ENCODE data around the gene ZFYVE27. TPM values are rescaled to one million over a fixed set of nuclear protein-coding genes. Genes with fewer than 3 reads are reported as not detected.

The ZFYVE27 gene
- total RNA-seq, 2 donors from 2014 or later = 24.8 to 25.5 TPM

DNA sequence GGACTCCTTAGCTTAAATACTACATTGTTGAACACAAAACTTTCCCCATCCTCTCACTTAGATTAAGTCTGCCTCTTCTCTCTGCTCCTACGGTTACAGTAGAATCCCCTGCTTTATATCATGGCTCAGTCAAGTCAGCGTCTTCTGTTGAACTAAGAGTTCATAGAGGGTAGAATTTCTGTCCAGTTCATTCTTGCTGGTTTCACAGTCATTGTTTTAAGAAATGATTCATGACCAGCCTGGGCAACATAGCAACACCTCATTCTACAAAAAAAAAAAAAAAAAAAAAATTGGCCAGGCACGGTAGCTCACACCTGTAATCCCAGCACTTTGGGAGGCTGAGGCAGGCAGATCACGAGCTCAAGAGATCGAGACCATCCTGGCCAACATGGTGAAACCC, 3.7 kb upstream of the ZFYVE27 start:
- Histone ChIP-seq H3K36me3 (no peaks in the 10 kb centered on the region), H3K4me3 (no peak overlapping the region), H3K4me1 (ENCODE audit: control insufficient read depth in 1 of 2, low read depth in 2 of 2) (peaks cover 7 to 16% of the 10 kb centered on the region in 2 donors), H3K27ac (no peak overlapping the region), H3K9me3 (no peaks in the 10 kb centered on the region), H3K27me3 (replicated peaks; ENCODE audit: insufficient read depth) (no peaks in the 10 kb centered on the region)
- DNase-seq (ENCODE audit: low spot score) = no peak
- TF ChIP-seq, protein P1, sequence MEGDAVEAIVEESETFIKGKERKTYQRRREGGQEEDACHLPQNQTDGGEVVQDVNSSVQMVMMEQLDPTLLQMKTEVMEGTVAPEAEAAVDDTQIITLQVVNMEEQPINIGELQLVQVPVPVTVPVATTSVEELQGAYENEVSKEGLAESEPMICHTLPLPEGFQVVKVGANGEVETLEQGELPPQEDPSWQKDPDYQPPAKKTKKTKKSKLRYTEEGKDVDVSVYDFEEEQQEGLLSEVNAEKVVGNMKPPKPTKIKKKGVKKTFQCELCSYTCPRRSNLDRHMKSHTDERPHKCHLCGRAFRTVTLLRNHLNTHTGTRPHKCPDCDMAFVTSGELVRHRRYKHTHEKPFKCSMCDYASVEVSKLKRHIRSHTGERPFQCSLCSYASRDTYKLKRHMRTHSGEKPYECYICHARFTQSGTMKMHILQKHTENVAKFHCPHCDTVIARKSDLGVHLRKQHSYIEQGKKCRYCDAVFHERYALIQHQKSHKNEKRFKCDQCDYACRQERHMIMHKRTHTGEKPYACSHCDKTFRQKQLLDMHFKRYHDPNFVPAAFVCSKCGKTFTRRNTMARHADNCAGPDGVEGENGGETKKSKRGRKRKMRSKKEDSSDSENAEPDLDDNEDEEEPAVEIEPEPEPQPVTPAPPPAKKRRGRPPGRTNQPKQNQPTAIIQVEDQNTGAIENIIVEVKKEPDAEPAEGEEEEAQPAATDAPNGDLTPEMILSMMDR (IDR thresholded peaks at IDR 0.05) = no peak
- no peak for ATAC-seq (ENCODE audit: insufficient number of reproducible peaks, low FRiP score, low read depth)

DNA sequence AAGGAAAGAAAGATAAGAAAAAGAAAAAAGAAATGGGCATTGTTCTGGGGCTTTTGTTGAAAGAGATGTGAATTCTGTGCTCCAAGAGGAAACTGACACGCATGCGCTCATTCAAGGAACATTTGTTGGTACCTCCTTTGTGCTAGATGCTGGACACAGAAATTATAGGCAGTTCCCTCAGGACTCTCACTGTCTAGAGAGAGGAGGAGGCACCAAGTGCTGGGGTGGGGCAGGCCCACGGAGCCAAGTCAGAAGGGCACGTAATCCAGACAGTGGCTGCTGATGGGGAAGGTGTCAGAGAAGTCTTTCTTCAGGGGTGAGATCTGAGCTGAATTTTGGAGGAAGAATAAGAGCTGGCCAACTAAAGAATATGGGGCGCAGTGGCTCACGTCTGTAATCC, 2.9 kb upstream of the ZFYVE27 start:
- Histone ChIP-seq H3K27ac (no peak overlapping the region), H3K4me1 (ENCODE audit: control insufficient read depth in 1 of 2, low read depth in 2 of 2) (peaks cover 12 to 24% of the 10 kb centered on the region in 2 donors), H3K4me3 (no peak overlapping the region), H3K27me3 (replicated peaks; ENCODE audit: insufficient read depth) (no peaks in the 10 kb centered on the region), H3K9me3 (no peaks in the 10 kb centered on the region), H3K36me3 (no peaks in the 10 kb centered on the region)
- TF ChIP-seq, protein P1 (IDR thresholded peaks at IDR 0.05) = no peak
- DNase-seq (ENCODE audit: low spot score) (no peak), ATAC-seq (ENCODE audit: insufficient number of reproducible peaks, low FRiP score, low read depth) (no peak)

DNA sequence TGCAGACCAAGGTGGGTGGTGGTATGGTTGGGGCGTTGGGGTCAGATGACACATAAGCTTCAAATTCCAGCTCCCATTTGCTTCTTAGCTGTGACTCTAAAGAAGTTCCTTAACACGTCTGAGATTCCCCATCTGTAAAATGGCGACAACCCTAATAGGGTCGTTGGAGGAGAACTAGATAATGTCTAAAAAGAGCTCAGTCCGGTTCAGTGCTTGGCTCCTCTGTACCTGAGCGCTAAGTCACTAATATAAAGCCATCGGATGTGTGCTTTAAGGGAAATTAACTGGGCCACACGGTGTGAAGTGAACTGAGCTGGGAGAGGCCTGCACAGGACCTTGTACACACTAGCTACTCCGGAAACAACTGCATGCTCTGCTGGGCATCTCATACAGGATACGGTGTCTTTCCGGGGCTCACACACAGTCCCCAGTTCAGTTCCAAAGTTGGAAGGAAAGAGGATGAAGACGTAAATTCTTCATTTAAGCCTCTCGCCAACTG, 476 bp upstream of the ZFYVE27 start:
- no peak for ATAC-seq (ENCODE audit: insufficient number of reproducible peaks, low FRiP score, low read depth)
- no peak for DNase-seq (ENCODE audit: low spot score)
- peak overlapping the region; percentile 85 for H3K4me3 ChIP-seq
- peaks cover 9 to 26% of the 10 kb centered on the region in 2 donors for H3K4me1 ChIP-seq (ENCODE audit: control insufficient read depth in 1 of 2, low read depth in 2 of 2)
- H3K27ac ChIP-seq = peak overlapping the region; percentile 87 to 95
- no peaks in the 10 kb centered on the region for H3K36me3 ChIP-seq
- H3K27me3 ChIP-seq (replicated peaks; ENCODE audit: insufficient read depth) = no peaks in the 10 kb centered on the region
- H3K9me3 ChIP-seq = no peaks in the 10 kb centered on the region
- TF ChIP-seq, protein P1 (IDR thresholded peaks at IDR 0.05) = no peak

DNA sequence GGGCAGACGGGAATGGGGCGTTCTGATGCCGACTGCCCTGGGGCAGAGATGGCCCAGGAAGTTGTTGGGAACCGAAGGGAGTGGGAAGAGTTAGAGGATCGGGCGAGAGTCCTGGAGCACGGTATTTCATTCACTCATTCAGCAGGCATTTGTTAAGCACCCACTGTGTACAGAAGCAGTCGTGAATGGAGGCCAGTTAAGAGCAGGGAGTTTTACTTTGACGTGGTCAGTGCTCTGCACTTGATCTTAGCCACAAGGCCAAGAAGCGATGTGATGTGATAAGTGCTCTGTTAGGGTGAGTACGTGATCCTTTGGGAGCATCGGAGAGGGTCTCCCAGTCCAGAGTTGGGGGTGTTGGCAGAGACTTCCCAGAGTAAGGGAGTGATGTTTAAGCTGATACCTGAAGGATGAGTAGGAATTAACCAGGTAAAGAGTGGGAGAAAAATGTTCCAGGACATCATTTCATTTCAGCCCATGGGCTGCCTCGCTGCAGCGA, 890 bp downstream of the ZFYVE27 start:
- Histone ChIP-seq H3K4me1 (ENCODE audit: control insufficient read depth in 1 of 2, low read depth in 2 of 2) (peaks cover 8 to 24% of the 10 kb centered on the region in 2 donors), H3K27ac (peak overlapping the region in 1 of 2 donors; percentile 95), H3K36me3 (peaks cover under 1% of the 10 kb centered on the region), H3K9me3 (no peaks in the 10 kb centered on the region), H3K4me3 (peak overlapping the region; percentile 85), H3K27me3 (replicated peaks; ENCODE audit: insufficient read depth) (no peaks in the 10 kb centered on the region)
- no peak for ATAC-seq (ENCODE audit: insufficient number of reproducible peaks, low FRiP score, low read depth)
- TF ChIP-seq, protein P1 (IDR thresholded peaks at IDR 0.05) = no peak
- DNase-seq (ENCODE audit: low spot score) = no peak

DNA sequence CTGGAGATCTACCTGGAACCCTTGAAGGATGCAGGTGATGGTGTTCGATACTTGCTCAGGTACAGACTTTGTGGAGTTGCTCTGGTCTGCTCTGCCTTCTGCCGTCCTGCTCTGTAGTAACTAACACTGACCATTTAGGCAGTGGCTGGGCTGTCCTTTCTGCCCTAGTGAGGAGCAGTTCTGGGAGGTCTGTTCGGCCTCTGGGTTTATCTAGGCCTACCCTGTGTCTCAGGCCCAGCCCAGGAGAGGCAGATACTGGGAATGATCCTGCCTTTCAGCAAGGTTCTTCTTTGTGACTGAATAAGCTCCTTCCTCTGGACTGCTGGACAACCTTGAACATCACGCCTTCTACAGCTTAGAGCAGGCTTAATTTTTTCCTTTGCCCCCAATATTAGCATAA, 1.7 kb downstream of the ZFYVE27 start:
- no peak for DNase-seq (ENCODE audit: low spot score)

More for the DNA sequence above, 1.7 kb downstream of the ZFYVE27 start:
- no peaks in the 10 kb centered on the region for H3K27me3 ChIP-seq (replicated peaks; ENCODE audit: insufficient read depth)
- H3K4me3 ChIP-seq = no peak overlapping the region
- no peaks in the 10 kb centered on the region for H3K9me3 ChIP-seq
- ATAC-seq (ENCODE audit: insufficient number of reproducible peaks, low FRiP score, low read depth) = no peak
- H3K4me1 ChIP-seq (ENCODE audit: control insufficient read depth in 1 of 2, low read depth in 2 of 2) = peaks cover 8 to 24% of the 10 kb centered on the region in 2 donors
- TF ChIP-seq, protein P1 (IDR thresholded peaks at IDR 0.05) = no peak
- H3K27ac ChIP-seq = no peak overlapping the region
- H3K36me3 ChIP-seq = peaks cover 4% of the 10 kb centered on the region

Measured in thoracic aorta (tissue), 2 donors.